ENCODE measurements around the gene HS3ST1.

HS3ST1 gene

DNA sequence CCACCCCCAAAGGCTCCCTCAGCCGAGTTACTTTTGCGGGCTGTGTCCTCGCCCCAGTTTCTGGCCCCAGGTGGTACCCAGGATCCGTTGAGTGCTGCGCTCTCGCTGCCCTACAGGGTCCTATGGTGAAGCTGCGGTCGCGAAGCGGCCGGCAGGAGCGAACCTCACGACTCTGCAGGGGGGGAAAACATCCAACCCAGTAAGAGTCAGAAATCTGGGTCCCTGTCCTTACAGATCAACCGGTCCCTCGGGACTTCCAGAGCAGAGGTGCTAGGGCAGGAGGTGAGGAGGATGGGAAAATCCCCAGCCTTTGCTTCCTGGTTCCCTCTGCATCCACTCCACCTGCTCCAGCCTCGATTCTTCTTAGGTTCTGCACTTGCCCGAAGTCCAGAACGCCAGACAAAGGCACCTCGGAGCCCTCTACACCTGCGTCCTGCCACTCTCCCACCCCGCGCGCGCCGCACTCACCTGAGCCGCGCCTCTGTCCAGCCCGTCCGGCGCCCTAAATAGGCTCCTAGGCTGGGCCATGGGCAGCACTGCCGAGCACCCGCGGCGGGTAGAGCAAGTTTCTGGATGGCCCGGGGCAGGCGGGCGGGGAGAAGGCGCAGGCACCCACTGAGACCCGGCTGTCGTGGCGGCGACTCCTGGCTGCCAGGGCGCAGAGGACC lies at the start of gene HS3ST1:
TSS of gene HS3ST1 (minus strand) at position 664 of the 668 bp plus-strand sequence. CDS start 28,889 bp downstream, outside the sequence.
- no peak for DNase-seq

- no peak for DNase-seq
Observed at GRCh38 chr4:11475871-11476270, 47.2 kb upstream of the HS3ST1 start.

DNA sequence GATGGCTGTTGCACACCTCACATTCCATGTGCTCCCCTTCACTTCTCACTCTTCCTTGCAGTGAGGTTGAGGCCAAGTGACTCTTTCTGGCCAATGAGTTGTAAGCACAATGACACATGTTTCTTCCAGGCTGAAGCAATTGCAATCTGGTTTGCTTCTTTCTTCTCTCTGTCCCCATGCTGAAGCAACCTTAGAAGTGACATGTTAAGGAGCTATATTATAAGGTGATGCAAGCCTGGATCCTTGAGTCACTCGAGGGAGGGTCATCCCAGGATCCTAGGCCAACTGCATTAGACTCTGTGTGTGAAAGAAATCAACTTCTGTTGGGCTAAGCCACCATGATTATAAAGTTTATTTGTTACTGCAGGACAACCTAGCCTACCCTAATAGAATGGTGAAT lies 45.5 kb upstream of the HS3ST1 start:
- DNase-seq = no peak

GRCh38 chr4:11472535-11472934 lies 43.8 kb upstream of the HS3ST1 start:
- DNase-seq = no peak

GRCh38 chr4:11471618-11472017 lies 42.9 kb upstream of the HS3ST1 start:
- DNase-seq = no peak

DNA sequence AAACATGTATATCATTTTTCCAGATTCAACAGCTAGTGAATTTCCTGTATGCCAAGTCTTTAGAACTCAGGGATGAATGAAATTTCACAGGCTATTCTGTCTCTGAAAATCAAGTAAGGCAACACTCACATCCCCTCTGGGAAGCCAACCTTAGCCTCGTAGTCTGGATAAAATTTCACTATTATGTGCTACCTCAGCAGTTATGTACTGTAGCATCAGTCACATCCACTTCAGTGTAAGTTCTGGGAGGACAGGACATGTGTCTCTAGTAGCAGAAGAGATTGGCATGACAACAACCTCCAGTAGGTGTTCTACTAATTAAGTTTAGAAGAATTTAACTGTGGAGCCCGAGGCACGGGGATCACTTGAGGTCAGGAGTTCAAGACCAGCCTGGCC lies 42.4 kb upstream of the HS3ST1 start:
- no peak for DNase-seq

DNA sequence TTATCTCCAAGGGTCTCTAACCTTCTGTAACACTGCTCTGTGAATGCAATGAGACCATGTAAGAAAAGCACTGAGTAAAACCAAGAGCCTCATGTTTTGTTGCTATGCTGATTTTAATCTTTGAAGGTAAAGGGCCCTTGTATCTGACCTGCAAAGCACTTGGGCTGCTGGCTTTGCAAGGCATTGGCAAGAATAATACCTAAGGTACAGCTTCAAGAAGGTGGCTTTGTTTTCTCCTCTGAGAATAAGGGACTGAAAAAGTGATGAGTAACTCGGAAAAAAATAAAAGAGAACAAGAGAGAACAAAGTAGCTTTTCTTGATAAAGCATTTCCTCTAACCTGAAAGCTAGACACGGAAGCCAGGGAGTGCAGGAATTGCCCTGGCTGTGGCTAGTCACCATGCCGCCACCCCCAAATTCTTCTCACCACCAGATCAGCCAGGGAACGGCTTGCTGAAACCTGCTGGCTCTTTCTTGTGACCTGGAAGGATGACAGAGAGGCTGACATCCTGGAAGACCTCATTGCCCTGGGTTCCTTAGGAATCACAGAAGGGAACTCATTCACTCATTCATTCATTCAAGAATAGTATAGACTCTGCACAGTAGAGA lies 41.8 kb upstream of the HS3ST1 start:
- DNase-seq = no peak

DNA sequence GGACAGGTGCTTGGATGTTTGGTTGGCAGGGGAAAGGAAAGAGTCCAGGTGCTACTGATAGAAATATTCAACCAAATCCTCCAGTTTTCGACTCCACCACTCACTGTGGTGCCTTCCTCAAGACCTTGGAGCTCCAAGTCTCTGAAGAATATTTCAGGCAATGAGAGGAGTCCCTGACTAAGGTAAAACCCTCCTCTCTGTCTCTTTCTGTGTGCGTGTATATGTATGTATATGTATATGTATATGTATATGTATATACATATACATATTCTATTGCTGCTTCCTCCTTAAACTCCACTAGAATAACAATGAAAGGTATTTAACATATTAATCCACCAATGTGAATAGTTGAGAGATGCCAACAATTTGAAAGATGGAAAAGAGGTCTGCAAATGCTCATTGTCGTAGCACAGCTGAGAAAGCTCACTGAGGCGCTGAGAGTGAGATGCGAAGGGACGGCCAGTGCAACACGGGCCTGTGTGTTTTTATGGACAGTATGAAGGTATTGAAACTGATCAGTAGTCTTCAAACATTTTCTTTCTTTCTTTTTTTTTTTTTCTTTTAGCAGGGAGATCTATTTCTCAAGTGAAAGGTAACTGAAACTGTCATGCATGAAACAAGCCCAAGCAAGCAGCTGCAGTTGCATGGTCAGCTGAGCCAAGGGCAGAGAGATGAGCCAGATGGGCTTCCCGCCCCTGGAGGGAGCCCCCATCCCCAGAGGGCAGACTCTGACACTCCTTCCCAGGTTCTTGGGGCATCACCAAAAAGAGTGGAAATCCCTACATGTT lies 41.1 kb upstream of the HS3ST1 start:
- DNase-seq = no peak

GRCh38 chr4:11468901-11469300 lies 40.2 kb upstream of the HS3ST1 start:
- DNase-seq = no peak

- DNase-seq = no peak
Observed at GRCh38 chr4:11467931-11468330, 39.2 kb upstream of the HS3ST1 start.

DNA sequence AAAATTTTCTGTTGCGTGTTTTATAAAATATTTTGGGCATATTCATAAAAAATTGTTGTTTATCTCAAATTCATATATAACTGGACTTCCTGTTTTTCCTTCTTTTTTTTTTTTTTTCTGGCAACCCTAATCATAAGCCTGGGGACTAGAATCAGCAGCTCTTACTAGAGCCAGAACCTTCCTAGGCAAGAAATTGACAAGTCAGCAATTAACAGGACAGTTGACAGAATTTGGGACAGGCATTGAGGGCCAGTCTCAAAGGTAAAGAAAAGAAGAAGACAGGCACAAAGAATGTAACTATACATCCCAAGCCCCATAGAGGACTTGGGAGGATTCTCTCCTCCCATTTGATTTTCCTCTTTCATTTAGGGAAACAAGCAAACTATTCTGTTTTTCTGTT lies 35.0 kb upstream of the HS3ST1 start:
- DNase-seq = no peak

DNA sequence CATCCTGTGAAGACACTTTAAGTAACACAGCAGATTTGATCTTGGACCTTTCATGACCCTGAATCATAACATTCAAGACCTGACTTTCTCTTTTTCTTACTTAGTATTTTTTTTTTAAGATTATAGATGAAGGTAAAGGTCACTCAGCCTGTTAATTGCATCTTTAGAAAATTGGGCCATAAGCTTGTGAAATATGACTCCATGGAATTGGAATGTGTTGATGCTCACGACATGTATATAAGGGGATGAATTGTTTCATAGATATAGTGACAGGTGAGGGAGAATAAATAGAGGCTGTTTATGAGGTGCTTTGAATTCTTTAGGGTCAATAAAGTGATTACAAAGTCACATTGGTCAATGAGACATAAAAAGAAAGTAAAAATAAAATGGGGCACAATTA lies 27.7 kb upstream of the HS3ST1 start:
- DNase-seq = no peak

- no peak for DNase-seq
Observed at GRCh38 chr4:11455201-11455835, 26.6 kb upstream of the HS3ST1 start.

- no peak for DNase-seq
Observed at GRCh38 chr4:11451716-11452115, 23.0 kb upstream of the HS3ST1 start.

DNA sequence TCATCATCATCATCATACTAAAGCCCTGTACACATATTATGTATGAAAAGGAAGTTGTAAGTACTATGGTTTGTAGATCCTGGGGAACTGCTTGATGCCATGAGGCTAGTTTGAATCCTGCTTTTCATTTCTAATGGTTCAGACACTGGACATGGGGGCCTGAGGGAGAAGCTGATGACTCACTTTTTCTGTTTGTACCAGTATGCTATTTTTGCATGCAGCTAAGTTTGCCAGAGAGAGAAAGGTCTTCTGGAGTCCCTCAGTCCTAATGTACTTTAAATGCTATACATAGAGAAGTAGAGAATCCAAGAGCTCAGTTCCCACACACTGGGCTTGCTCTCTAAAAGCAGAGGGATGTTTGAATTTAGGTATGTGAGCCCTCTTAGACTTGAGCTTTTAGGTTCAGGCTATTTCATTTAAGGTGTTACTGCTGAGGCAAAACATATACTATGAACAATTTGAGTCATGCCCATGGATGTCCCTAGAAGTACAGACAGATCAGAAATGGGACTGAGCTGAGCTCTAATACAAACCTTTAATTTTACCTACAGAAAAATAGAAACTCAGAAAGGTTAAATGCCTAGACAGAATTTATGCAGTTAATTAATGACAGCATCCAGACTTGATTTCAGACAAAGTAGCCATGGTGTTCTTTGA lies 17.6 kb upstream of the HS3ST1 start:
- no peak for DNase-seq

- DNase-seq = no peak
Observed at GRCh38 chr4:11441194-11441556, 12.5 kb upstream of the HS3ST1 start.

GRCh38 chr4:11440481-11441193 lies 11.9 kb upstream of the HS3ST1 start:
- no peak for DNase-seq

DNA sequence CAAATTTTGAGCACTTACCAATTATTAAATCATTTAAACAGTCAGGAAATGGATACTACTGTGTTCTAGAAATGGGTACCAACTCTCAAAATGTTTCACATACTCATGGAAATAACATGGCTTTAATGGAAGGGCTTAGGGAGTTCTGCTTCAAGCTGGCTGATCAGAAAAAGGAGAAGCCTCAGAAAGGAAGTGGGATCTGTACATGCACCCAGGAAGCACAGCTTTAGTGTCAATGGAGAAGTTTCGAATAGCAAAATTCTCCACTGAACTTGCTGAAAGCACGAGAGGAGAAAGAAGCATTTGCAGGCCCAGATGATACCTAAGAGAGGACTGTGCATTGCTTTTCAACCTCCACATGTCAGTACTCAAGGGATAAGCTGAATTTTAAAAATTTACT lies 11.1 kb upstream of the HS3ST1 start:
- DNase-seq = no peak

- DNase-seq = no peak
Observed at GRCh38 chr4:11438647-11439046, 10.0 kb upstream of the HS3ST1 start.

- DNase-seq = no peak
Observed at GRCh38 chr4:11436673-11437072, 8.0 kb upstream of the HS3ST1 start.

DNA sequence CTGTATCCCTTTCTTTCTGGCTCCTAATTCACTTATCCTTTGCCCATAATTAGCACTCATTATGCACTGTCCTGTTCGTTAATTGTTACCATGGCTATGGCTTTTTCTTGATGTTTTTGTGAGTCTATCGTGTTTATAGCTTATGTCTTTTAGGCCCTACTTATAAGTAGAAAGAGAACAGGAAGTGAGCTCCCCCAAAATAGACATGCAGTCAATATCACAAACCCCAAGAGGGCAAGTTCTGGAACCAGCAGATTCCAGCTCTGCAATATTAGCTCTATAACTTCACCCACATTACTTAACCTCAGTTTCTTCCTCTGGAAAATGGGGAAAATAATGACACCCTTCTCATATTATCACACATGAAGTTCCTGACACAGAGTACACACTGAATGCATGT lies 7.4 kb upstream of the HS3ST1 start:
- no peak for DNase-seq

DNA sequence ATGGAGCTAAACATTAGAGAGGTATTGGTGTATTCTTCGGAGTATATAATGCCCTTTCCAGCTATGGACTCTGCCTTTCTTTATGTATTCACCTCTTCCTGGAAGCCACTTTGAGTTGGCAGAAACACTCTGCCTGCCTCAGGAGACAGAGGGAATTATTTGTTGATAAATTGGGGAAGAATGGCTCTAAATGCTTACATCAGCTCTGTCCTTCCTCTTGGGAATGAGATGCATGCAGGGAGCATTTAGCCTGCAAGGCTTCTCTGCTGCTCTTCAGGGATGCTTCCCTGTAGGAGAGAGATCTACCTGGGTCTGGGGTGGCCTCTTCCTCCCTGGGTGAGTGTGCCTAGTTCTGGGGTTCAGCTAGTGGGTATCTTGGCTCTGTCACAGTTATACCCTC lies 6.9 kb upstream of the HS3ST1 start:
- no peak for DNase-seq

DNA sequence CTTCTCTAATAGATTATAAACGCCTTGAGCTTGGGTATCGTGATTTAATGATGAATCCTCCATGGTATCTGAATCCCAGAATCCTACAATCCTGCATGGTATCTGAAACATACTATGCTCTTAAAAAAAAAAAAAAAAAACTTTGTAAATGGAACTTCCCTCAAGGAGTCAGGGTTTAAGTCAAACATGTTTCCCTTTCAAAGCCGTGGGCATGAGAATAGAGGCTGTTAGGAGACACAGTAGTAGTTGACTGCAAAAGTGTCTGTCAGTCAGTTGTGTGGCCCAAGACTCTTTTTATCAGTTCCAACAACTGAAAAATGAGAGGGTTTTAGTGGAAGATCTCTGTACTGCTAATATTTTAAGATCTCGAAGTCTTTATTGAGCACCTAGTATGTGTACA lies 2.4 kb upstream of the HS3ST1 start:
- no peak for DNase-seq

Data from kidney glomerular epithelial cell (primary cell).